ENCODE measurements around the gene PTCHD1.

Gene PTCHD1

GRCh38 chrX:23364416-23364815 lies 29.8 kb downstream of the PTCHD1 start:
- no peak for DNase-seq

- no peak for DNase-seq
These were observed 30.9 kb downstream of the PTCHD1 start for GRCh38 chrX:23365541-23365940.

- no peak for DNase-seq
These were observed 32.3 kb downstream of the PTCHD1 start for GRCh38 chrX:23366914-23367313.

GRCh38 chrX:23369027-23369426 lies 34.4 kb downstream of the PTCHD1 start:
- no peak for DNase-seq

- no peak for DNase-seq
These were observed 37.7 kb downstream of the PTCHD1 start for GRCh38 chrX:23372220-23372902.

GRCh38 chrX:23373129-23373804 lies 38.6 kb downstream of the PTCHD1 start:
- DNase-seq: no peak

DNA sequence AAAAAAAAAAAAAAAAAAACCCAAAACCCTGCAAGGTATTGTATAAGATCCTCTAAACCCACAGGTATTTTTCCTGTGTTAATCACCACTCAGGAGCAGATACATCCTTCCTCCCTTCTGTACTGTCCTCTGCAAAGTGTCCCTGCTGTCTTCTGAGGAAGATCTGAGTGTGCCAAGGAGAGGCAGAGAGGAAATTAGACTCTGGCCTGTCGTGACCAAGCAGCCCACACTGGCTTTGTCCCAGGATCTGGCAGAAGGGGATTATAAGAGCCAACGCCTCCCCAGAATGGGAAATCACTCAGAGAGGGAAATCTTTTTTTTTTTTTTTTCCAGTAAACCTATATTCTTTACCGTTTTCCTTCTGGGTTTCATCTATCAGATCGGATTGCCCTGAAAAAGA lies 39.6 kb downstream of the PTCHD1 start:
- DNase-seq: no peak

- DNase-seq: no peak
These were observed 41.9 kb downstream of the PTCHD1 start for GRCh38 chrX:23376581-23376980.

GRCh38 chrX:23380581-23380980 lies 45.9 kb downstream of the PTCHD1 start:
- no peak for DNase-seq

DNA sequence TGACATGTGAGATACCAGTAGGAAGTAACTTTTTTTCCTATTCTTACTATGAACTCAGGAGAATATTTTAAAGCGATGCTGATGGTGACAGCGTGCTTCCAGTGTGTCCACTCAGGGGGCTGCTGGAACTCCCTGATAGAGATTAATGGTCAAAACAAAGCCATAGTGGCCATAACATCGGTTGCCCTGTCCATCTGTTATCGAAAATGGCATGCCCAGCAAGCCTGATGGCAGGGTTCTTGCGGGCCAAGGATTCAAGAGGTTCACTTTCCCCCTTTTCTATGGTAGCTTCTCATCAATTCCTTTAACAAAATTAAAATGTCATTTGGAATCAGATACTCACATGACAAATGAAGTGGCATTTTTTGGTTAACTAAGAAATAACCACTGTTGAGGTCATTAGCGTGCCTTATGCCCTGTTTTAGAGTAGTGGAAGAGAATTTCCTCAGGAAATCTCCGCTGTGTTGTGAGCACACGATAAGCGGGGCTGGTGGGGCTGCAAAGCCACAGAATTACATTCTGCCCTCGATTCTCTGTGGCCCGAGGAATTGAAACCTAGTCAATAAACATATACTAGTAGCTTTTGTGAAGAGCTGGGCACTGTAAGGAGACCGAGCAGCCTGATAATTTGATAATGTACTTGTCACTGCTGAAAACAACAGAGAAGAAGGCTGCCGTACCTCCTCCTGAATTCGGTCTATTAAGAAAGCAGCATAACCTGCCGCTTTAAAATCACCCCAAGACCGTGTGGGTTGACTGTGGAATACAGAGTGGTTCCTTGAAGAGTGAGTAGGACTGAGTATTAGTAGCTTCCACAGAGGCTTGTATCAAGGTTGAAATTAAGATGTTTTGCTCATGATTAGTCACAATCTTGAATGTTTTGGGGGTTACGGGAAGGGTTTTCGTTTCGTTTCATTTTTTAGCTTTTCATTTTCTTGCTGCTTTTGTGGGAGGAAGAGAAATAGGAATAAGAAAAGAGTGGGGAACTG lies 46.7 kb downstream of the PTCHD1 start:
- DNase-seq: no peak

GRCh38 chrX:23382572-23382971 lies 47.9 kb downstream of the PTCHD1 start:
- no peak for DNase-seq

GRCh38 chrX:23383411-23383810 lies 48.8 kb downstream of the PTCHD1 start:
- DNase-seq: no peak

- DNase-seq: no peak
These were observed 50.6 kb downstream of the PTCHD1 start for GRCh38 chrX:23385242-23385641.

GRCh38 chrX:23386260-23386659 lies 51.6 kb downstream of the PTCHD1 start:
- no peak for DNase-seq

DNA sequence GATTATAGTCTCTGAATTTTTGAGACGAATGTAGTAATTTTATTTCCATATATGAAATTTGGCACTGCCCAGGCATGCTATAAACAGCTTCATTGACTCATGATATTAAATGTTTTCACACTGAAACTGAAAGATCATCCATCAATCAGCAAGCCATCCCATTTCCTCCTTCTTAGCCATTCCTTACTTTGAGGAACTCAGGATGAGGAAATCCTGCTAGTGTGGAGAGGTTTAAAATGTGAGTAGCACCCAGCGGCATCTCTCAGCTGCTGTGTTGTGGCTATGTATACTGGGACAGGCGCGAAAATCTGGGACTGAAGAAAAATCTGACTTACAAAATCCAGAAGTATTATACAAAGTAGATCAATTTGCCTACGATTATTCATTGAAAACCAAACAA lies 52.1 kb downstream of the PTCHD1 start:
- DNase-seq: no peak

DNA sequence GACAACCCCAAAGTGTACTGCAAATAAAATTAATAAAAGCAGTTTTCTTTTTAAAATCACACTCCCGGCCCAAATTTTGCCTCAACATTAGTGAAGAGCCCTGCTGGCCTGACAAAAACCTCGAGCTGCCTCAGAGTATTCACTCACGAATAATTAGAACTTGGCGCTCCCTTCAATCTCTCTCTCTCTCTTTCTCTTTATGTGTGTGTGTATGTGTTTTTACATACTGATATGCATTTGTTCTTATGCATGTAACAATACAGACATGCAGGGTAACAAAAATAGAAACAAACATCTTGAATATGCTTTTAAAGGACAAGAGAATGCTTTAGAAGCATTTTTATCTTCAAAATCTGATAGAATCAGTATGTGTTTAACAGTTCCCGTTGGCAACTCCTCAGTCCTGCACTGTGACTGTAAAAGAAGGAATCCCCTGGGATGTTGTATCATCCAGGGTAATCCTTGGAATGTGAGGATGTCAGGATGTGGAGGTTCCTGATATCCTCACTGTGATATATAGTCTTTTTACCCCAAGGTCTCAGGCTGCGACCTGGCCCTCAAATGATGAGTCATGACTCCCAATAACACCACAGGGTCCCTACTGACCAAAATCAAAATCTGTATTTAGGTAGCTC lies 53.0 kb downstream of the PTCHD1 start:
- DNase-seq: no peak

DNA sequence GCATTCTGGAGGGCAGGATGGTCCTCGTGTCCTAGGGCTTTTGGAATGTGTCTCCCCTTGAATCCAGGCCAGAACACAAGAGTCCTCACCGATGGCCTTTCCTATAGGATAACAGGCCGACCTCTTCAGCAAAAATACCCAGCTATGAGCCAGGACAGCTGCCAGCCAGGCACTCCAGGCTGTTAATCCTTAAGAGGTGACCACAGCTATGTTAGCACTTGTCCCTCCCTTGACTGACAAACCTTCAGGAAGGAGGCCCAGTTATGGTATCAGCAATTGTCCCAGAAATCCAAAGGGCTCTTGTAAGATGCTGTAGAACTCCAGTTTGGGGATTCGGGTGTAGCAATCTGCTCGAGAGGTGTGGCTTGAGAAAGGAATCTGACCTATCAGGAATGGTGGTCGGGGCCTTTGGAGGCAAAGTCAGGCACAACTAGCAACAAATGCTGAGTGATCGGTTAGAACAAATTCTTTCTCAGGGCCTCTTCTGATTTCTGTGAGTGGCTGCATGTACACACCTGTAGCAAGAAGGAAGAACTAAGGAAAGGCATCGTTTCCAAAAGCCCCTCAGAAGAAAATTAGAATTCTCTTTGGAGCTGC lies 54.6 kb downstream of the PTCHD1 start:
- DNase-seq: no peak

GRCh38 chrX:23390979-23391378 lies 56.3 kb downstream of the PTCHD1 start:
- DNase-seq: no peak

- no peak for DNase-seq
These were observed 57.5 kb downstream of the PTCHD1 start for GRCh38 chrX:23392195-23392594.

GRCh38 chrX:23394421-23394820 lies 59.8 kb downstream of the PTCHD1 start:
- DNase-seq: no peak

GRCh38 chrX:23396263-23396662 lies 61.6 kb downstream of the PTCHD1 start:
- DNase-seq: no peak

DNA sequence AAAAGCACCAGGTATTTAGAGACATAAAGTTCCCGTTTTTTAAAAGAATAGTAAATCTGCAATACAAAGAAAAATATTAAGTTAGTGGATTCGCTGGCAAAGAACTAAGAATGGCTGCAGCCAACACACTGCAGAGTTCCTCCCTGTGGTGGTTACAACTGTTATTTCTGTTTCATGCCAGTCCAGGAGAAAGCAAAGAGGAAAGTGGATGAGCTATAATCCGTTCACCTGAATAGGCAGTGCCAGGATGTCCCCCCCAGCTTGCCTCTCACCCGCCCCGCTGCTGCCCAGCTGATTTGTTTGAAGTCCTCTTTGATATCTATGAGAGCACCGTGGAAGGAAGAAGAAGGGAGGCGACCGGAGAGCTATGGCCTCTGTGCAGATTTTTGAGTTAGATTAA lies 63.9 kb downstream of the PTCHD1 start:
- DNase-seq: no peak

GRCh38 chrX:23403849-23404248 lies 69.2 kb downstream of the PTCHD1 start:
- no peak for DNase-seq

All from activated CD8-positive, alpha-beta memory T cell treated with anti-CD3 and anti-CD28 coated beads for 24 hours (primary cell).